Natural killer cell treated with Interleukin-12 subunit alpha and Interleukin-12 subunit beta and Interleukin-15 and Interleukin-18, amount 100 ng/mL, for 72 hours (primary cell): ENCODE measurements around the gene TOMM20. TPM values are rescaled to one million over a fixed set of nuclear protein-coding genes. Genes with fewer than 3 reads are reported as not detected.

Experiments
- ATAC-seq, 2 donors: fragments of 150-1000 bp; cut with Tn5 transposase in 1 of 2; sonication (Bioruptor Pico), chemical (Tn5 transposase) in 1 of 2; 2 replicates each; pipeline ENCODE4 v1.10.0; 2021
- DNase-seq: peaks from one replicate; pipeline ENCODE4 v3.0.0; 2022; ENCODE audit warnings: low spot score
- H3K27ac Mint-ChIP-seq, 2 donors: 1 replicate in 1 of 2; 2 replicates in 1 of 2; pipeline ENCODE4 v1.8.0; 2022; ENCODE audit warnings: mixed read lengths in 2 of 2, mild to moderate bottlenecking in 1 of 2, moderate library complexity in 1 of 2
- H3K27me3 Mint-ChIP-seq, 2 donors: 1 replicate in 1 of 2; 2 replicates in 1 of 2; pipeline ENCODE4 v1.8.0; 2022; ENCODE audit warnings: mixed read lengths in 2 of 2
- H3K36me3 Mint-ChIP-seq: one replicate; pipeline ENCODE4 v1.8.0; 2022; ENCODE audit warnings: mixed read lengths
- H3K4me1 Mint-ChIP-seq, 2 donors: 1 replicate in 1 of 2; 2 replicates in 1 of 2; pipeline ENCODE4 v1.8.0; 2022; ENCODE audit warnings: low read depth in 2 of 2, mixed read lengths in 2 of 2, mild to moderate bottlenecking in 1 of 2
- H3K4me3 Mint-ChIP-seq: one replicate; pipeline ENCODE4 v1.8.0; 2022; ENCODE audit warnings: mixed read lengths
- H3K9me3 Mint-ChIP-seq: 2 replicates; pipeline ENCODE4 v1.8.0; 2022; ENCODE audit warnings: mixed read lengths
- total RNA-seq, 2 donors: library from RNA; stranded (reverse); gene quantifications; one replicate each; pipeline ENCODE4 v1.2.3, GENCODE V29; 2022

The TOMM20 gene
- total RNA-seq, 2 donors from 2014 or later = 85.7 to 89.6 TPM

- Mint-ChIP-seq H3K9me3 (no peaks in the 10 kb centered on the region), H3K36me3 (peaks cover 25% of the 10 kb centered on the region), H3K4me1 (peaks cover 16 to 18% of the 10 kb centered on the region in 2 donors), H3K27me3 (no peaks in the 10 kb centered on the region), H3K4me3 (no peak overlapping the region), H3K27ac (no peak overlapping the region)
- ATAC-seq (no peak), DNase-seq (no peak)
These were observed 23.6 kb upstream of the TOMM20 start for GRCh38 chr1:235152235-235152634.

- no peak for ATAC-seq
- no peak overlapping the region for H3K4me3 Mint-ChIP-seq
These were observed 22.4 kb upstream of the TOMM20 start for GRCh38 chr1:235151033-235151432.

GRCh38 chr1:235149824-235150223 lies 21.2 kb upstream of the TOMM20 start:
- peaks cover 23% of the 10 kb centered on the region for H3K36me3 Mint-ChIP-seq
- peaks cover 16 to 20% of the 10 kb centered on the region in 2 donors for H3K4me1 Mint-ChIP-seq
- no peak for ATAC-seq
- no peaks in the 10 kb centered on the region for H3K9me3 Mint-ChIP-seq
- no peak for DNase-seq
- peak overlapping the region in 1 of 2 donors; percentile 16 for H3K27ac Mint-ChIP-seq
- H3K27me3 Mint-ChIP-seq = no peaks in the 10 kb centered on the region
- no peak overlapping the region for H3K4me3 Mint-ChIP-seq

More at GRCh38 chr1:235151033-235151432, 22.4 kb upstream of the TOMM20 start:
- Mint-ChIP-seq H3K27me3 (no peaks in the 10 kb centered on the region), H3K4me1 (peaks cover 16 to 18% of the 10 kb centered on the region in 2 donors), H3K9me3 (no peaks in the 10 kb centered on the region), H3K27ac (no peak overlapping the region), H3K36me3 (peaks cover 25% of the 10 kb centered on the region)
- no peak for DNase-seq

- no peak overlapping the region for H3K27ac Mint-ChIP-seq
- DNase-seq (no peak), ATAC-seq (no peak)
- H3K4me1 Mint-ChIP-seq = peaks cover 16 to 17% of the 10 kb centered on the region in 2 donors
- H3K36me3 Mint-ChIP-seq = peaks cover 16% of the 10 kb centered on the region
- no peaks in the 10 kb centered on the region for H3K9me3 Mint-ChIP-seq
- no peaks in the 10 kb centered on the region for H3K27me3 Mint-ChIP-seq
- H3K4me3 Mint-ChIP-seq = no peak overlapping the region
These were observed 18.6 kb upstream of the TOMM20 start for GRCh38 chr1:235147269-235147668.

GRCh38 chr1:235145639-235146038 lies 17.0 kb upstream of the TOMM20 start:
- DNase-seq = no peak
- peaks cover 6% of the 10 kb centered on the region for H3K36me3 Mint-ChIP-seq
- no peaks in the 10 kb centered on the region for H3K27me3 Mint-ChIP-seq
- no peak overlapping the region for H3K27ac Mint-ChIP-seq
- no peaks in the 10 kb centered on the region for H3K9me3 Mint-ChIP-seq
- H3K4me1 Mint-ChIP-seq = peaks cover 7 to 11% of the 10 kb centered on the region in 2 donors
- no peak for ATAC-seq
- H3K4me3 Mint-ChIP-seq = no peak overlapping the region

GRCh38 chr1:235142991-235143390 lies 14.4 kb upstream of the TOMM20 start:
- Mint-ChIP-seq H3K9me3 (no peaks in the 10 kb centered on the region), H3K36me3 (peaks cover 11% of the 10 kb centered on the region), H3K4me1 (peaks cover 11 to 20% of the 10 kb centered on the region in 2 donors), H3K4me3 (no peak overlapping the region), H3K27me3 (no peaks in the 10 kb centered on the region), H3K27ac (no peak overlapping the region)
- DNase-seq (no peak), ATAC-seq (no peak)

GRCh38 chr1:235139315-235139714 lies 10.7 kb upstream of the TOMM20 start:
- H3K27ac Mint-ChIP-seq = peak overlapping the region in 1 of 2 donors; percentile 11
- H3K9me3 Mint-ChIP-seq = no peaks in the 10 kb centered on the region
- peaks cover 30% of the 10 kb centered on the region for H3K36me3 Mint-ChIP-seq
- DNase-seq = no peak
- no peak overlapping the region for H3K4me3 Mint-ChIP-seq
- no peak for ATAC-seq
- peaks cover 11 to 23% of the 10 kb centered on the region in 2 donors for H3K4me1 Mint-ChIP-seq
- no peaks in the 10 kb centered on the region for H3K27me3 Mint-ChIP-seq

- Mint-ChIP-seq H3K27me3 (no peaks in the 10 kb centered on the region), H3K27ac (peak overlapping the region in 1 of 2 donors; percentile 19), H3K36me3 (peaks cover 30% of the 10 kb centered on the region)
These were observed 10.2 kb upstream of the TOMM20 start for GRCh38 chr1:235138821-235139220.

GRCh38 chr1:235136111-235136510 lies 7.5 kb upstream of the TOMM20 start:
- no peaks in the 10 kb centered on the region for H3K27me3 Mint-ChIP-seq
- H3K4me1 Mint-ChIP-seq = peaks cover 17 to 20% of the 10 kb centered on the region in 2 donors
- DNase-seq (no peak), ATAC-seq (no peak)
- no peaks in the 10 kb centered on the region for H3K9me3 Mint-ChIP-seq
- H3K4me3 Mint-ChIP-seq = no peak overlapping the region
- H3K27ac Mint-ChIP-seq = no peak overlapping the region
- peaks cover 37% of the 10 kb centered on the region for H3K36me3 Mint-ChIP-seq

More at GRCh38 chr1:235138821-235139220, 10.2 kb upstream of the TOMM20 start:
- H3K4me3 Mint-ChIP-seq = no peak overlapping the region
- no peak for ATAC-seq
- no peaks in the 10 kb centered on the region for H3K9me3 Mint-ChIP-seq
- no peak for DNase-seq
- H3K4me1 Mint-ChIP-seq = peaks cover 11 to 23% of the 10 kb centered on the region in 2 donors

GRCh38 chr1:235134171-235134570 lies 5.5 kb upstream of the TOMM20 start:
- DNase-seq = no peak
- no peak for ATAC-seq
- H3K9me3 Mint-ChIP-seq = no peaks in the 10 kb centered on the region
- no peaks in the 10 kb centered on the region for H3K27me3 Mint-ChIP-seq
- H3K4me3 Mint-ChIP-seq = no peak overlapping the region
- H3K4me1 Mint-ChIP-seq = peaks cover 17 to 19% of the 10 kb centered on the region in 2 donors
- no peak overlapping the region for H3K27ac Mint-ChIP-seq
- H3K36me3 Mint-ChIP-seq = peaks cover 33% of the 10 kb centered on the region

GRCh38 chr1:235133086-235133485 lies 4.4 kb upstream of the TOMM20 start:
- Mint-ChIP-seq H3K4me3 (no peak overlapping the region), H3K27me3 (no peaks in the 10 kb centered on the region), H3K36me3 (peaks cover 27% of the 10 kb centered on the region), H3K9me3 (no peaks in the 10 kb centered on the region), H3K4me1 (peaks cover 15 to 16% of the 10 kb centered on the region in 2 donors), H3K27ac (no peak overlapping the region)
- DNase-seq (no peak), ATAC-seq (no peak)

GRCh38 chr1:235131961-235132360 lies 3.3 kb upstream of the TOMM20 start:
- no peak overlapping the region for H3K27ac Mint-ChIP-seq
- no peak for DNase-seq
- H3K4me1 Mint-ChIP-seq = peaks cover 18 to 26% of the 10 kb centered on the region in 2 donors
- no peaks in the 10 kb centered on the region for H3K27me3 Mint-ChIP-seq
- ATAC-seq = no peak
- no peak overlapping the region for H3K4me3 Mint-ChIP-seq
- H3K9me3 Mint-ChIP-seq = no peaks in the 10 kb centered on the region
- peaks cover 27% of the 10 kb centered on the region for H3K36me3 Mint-ChIP-seq

GRCh38 chr1:235130766-235131270 lies 2.2 kb upstream of the TOMM20 start:
- Mint-ChIP-seq H3K4me3 (no peak overlapping the region), H3K4me1 (peaks cover 28 to 38% of the 10 kb centered on the region in 2 donors), H3K27me3 (no peaks in the 10 kb centered on the region), H3K9me3 (no peaks in the 10 kb centered on the region), H3K27ac (peak overlapping the region; percentile 98 to 100), H3K36me3 (peaks cover 16% of the 10 kb centered on the region)
- DNase-seq (no peak), ATAC-seq (no peak)

- ATAC-seq = no peak
- Mint-ChIP-seq H3K4me3 (peak overlapping the region; percentile 97), H3K9me3 (no peaks in the 10 kb centered on the region), H3K4me1 (peaks cover 30 to 40% of the 10 kb centered on the region in 2 donors), H3K36me3 (peaks cover 15% of the 10 kb centered on the region), H3K27ac (peak overlapping the region; percentile 98 to 100), H3K27me3 (no peaks in the 10 kb centered on the region)
- no peak for DNase-seq
These were observed 1.3 kb upstream of the TOMM20 start for GRCh38 chr1:235129774-235130570.
